CD8-positive, alpha-beta memory T cell (primary cell): Measurements from ENCODE around the gene QSOX2. TPM values are rescaled to one million over a fixed set of nuclear protein-coding genes. Genes with fewer than 3 reads are reported as not detected.

ENCODE experiments used
- CTCF ChIA-PET: fragments of 350-600 bp; sonication (Branson Sonifier 250); formaldehyde crosslinking; loops from one replicate; lab custom pipeline; 2021; ENCODE audit warnings: antibody characterized with exemption; lab: Charles Lee
- POLR2A ChIA-PET: fragments of 350-600 bp; sonication (Branson Sonifier 250); formaldehyde crosslinking; loops from one replicate; lab custom pipeline; 2021; ENCODE audit warnings: antibody characterized with exemption; lab: Charles Lee
- DNase-seq, 5 donors: peaks; one replicate each; pipeline versions ENCODE4 v3.0.0 to v3.0.0-alpha.2; 2020 to 2022; ENCODE audit warnings: mixed read lengths in 1 of 5
- H3K27ac ChIP-seq: one replicate; pipeline ENCODE4 v1.7.0; 2013; ENCODE audit warnings: low read depth, mild to moderate bottlenecking, low read length, moderate library complexity
- H3K27me3 ChIP-seq: 2 replicates; pipeline ENCODE4 v1.7.0; 2013; ENCODE audit warnings: low read length, mild to moderate bottlenecking; ENCODE audit not compliant: insufficient read depth, poor library complexity, severe bottlenecking
- H3K36me3 ChIP-seq: 2 replicates; pipeline ENCODE4 v1.7.0; 2013; ENCODE audit warnings: mild to moderate bottlenecking, low read length, moderate library complexity; ENCODE audit not compliant: insufficient read depth
- H3K4me1 ChIP-seq: 2 replicates; pipeline ENCODE4 v1.7.0; 2013; ENCODE audit warnings: mild to moderate bottlenecking, low read length, moderate library complexity; ENCODE audit not compliant: insufficient read depth
- H3K4me3 ChIP-seq: 2 replicates; pipeline ENCODE4 v1.7.0; 2013; ENCODE audit warnings: mild to moderate bottlenecking, low read length
- H3K9me3 ChIP-seq: 2 replicates; pipeline ENCODE4 v1.7.0; 2013; ENCODE audit warnings: mild to moderate bottlenecking, low read length
- H3K27ac Mint-ChIP-seq, 8 donors: one replicate each; pipeline ENCODE4 v1.8.0; 2020 to 2021; ENCODE audit warnings: mixed read lengths in 8 of 8, mild to moderate bottlenecking in 6 of 8, inconsistent platforms in 3 of 8, moderate library complexity in 3 of 8
- H3K27me3 Mint-ChIP-seq, 2 donors: one replicate each; pipeline ENCODE4 v1.8.0; 2020 to 2021; ENCODE audit warnings: mixed read lengths in 2 of 2, mild to moderate bottlenecking in 1 of 2, moderate library complexity in 1 of 2
- H3K36me3 Mint-ChIP-seq, 3 donors: one replicate each; pipeline ENCODE4 v1.8.0; 2020 to 2021; ENCODE audit warnings: mixed read lengths in 3 of 3, inconsistent platforms in 1 of 3, mild to moderate bottlenecking in 1 of 3
- H3K4me1 Mint-ChIP-seq, 3 donors: one replicate each; pipeline ENCODE4 v1.8.0; 2020 to 2021; ENCODE audit warnings: mixed read lengths in 3 of 3, inconsistent platforms in 1 of 3, mild to moderate bottlenecking in 1 of 3
- H3K4me3 Mint-ChIP-seq, 7 donors: one replicate each; pipeline ENCODE4 v1.8.0; 2020 to 2021; ENCODE audit warnings: mixed read lengths in 7 of 7, mild to moderate bottlenecking in 6 of 7, moderate library complexity in 4 of 7, inconsistent platforms in 2 of 7
- H3K9me3 Mint-ChIP-seq, 5 donors: one replicate each; pipeline ENCODE4 v1.8.0; 2020 to 2022; ENCODE audit warnings: mixed read lengths in 5 of 5, mild to moderate bottlenecking in 3 of 5, moderate library complexity in 2 of 5, inconsistent platforms in 1 of 5
- polyA plus RNA-seq: library from polyadenylated mRNA; unstranded; fragments of 300-500 nt; fragmentation: Illumina TruSeq; gene quantifications from one replicate; pipeline ENCODE4 v1.2.3, GENCODE V29; 2021
- total RNA-seq, 2 experiments: library from RNA; stranded (reverse); gene quantifications; one replicate each; pipeline ENCODE4 v1.2.3, GENCODE V29; 2021

QSOX2 gene
- total and polyA plus RNA-seq, 3 experiments from 2014 or later: 0.66 to 15.3 (median 14.6) TPM

DNA sequence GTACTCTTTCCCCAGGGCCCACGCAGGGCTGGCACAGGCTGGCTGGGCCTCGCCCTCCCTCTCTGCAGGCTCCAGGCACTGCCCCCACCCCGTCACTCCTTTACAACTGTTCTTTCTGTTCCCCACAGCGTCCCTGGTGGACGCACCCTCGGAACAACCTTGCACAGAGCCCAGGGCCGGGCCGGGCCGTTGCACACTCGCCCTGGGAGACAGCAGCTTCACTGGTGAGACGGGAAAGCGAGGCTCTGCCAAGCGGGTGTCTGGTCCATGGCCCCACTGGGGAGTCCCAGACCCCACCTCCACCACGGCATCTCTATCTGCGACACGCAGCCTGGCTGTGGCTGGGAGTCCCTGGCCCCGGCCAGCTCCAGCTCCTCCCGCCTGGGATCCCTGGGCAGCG is 18.4 kb upstream of the QSOX2 start:
- Mint-ChIP-seq H3K4me3 (no peak overlapping the region), H3K9me3 (no peaks in the 10 kb centered on the region), H3K4me1 (peaks cover 0 to 16% (median 4%) of the 10 kb centered on the region in 3 donors), H3K36me3 (no peaks in the 10 kb centered on the region), H3K27me3 (no peaks in the 10 kb centered on the region), H3K27ac (no peak overlapping the region)
- CTCF ChIA-PET: no interaction called here
- POLR2A ChIA-PET: no interaction called here
- Histone ChIP-seq H3K4me3 (no peak overlapping the region), H3K36me3 (no peaks in the 10 kb centered on the region), H3K27me3 (no peaks in the 10 kb centered on the region), H3K27ac (no peak overlapping the region), H3K4me1 (peaks cover 7% of the 10 kb centered on the region), H3K9me3 (no peaks in the 10 kb centered on the region)
- DNase-seq: no peak

DNA sequence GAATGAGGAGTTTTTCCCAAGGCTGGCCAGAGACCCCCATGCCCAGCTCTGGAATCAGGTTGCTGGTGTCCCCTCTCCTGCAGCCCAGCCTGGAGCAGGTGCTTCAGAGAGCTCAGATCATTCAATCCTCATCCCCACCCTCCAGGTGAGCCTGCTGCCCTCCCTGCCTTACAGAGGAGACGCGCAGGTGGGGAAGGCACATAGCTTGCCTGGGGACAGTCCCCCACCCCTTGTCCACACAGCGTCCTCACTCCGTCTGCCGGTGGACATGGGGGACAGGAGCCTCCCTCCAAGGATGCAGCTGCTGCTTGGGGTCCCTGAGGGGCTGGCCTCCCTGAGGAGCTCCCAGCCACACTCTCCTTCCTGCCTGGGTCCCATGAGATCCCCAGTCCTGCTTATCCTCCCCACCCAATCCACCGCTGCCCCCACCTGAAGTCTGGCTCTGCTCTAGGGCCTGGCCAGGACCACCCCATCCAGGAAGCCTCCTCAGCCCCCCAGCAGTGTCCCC is 17.1 kb upstream of the QSOX2 start:
- Histone ChIP-seq H3K36me3 (no peaks in the 10 kb centered on the region), H3K9me3 (no peaks in the 10 kb centered on the region), H3K4me3 (no peak overlapping the region), H3K4me1 (peaks cover 3% of the 10 kb centered on the region), H3K27ac (no peak overlapping the region), H3K27me3 (no peaks in the 10 kb centered on the region)
- H3K27me3 Mint-ChIP-seq: no peaks in the 10 kb centered on the region
- no peaks in the 10 kb centered on the region for H3K9me3 Mint-ChIP-seq
- ChIA-PET POLR2A (no interaction called here), CTCF (no interaction called here)
- H3K27ac Mint-ChIP-seq: no peak overlapping the region
- peaks cover 0 to 12% (median 2%) of the 10 kb centered on the region in 3 donors for H3K4me1 Mint-ChIP-seq
- no peaks in the 10 kb centered on the region for H3K36me3 Mint-ChIP-seq
- no peak overlapping the region for H3K4me3 Mint-ChIP-seq
- no peak for DNase-seq

DNA sequence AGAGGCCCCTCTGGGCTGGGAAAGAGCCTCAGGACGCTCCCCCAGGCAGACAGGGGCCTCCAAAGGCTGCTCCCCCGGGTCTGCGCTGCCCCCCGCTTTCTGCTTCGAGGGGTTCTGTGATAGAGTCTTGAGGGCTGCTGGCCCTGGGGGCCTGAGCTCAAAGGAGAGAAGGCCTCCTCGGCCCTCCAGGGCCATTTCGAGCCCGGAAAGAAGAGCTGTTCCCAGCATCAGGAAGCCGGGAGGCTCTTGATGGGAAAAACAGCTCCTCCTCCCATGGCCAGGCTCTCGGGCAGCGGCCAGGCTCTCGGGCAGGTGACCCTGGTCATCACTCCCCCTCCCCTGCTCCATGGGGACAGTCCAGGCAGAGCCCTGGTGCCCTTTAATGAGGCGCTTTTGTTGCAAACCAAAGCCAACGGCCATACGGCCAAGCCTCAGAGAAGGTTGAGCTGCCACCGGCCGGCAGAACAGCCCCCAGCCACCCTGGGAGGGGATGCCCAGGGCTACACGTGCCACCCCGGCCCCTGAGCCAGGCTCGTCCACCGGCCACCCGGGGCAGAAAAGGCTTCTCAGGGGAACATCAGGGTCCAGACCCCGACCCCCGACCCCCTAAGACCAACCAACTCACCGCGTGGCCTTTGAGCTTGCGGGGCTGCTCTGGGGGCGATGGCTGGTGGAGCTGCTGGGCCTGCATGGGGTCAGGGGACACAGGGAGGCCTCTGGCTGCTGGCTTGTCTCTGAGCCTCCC is 16.2 kb upstream of the QSOX2 start:
- DNase-seq: no peak
- Histone ChIP-seq H3K9me3 (no peaks in the 10 kb centered on the region), H3K27ac (no peak overlapping the region), H3K4me3 (no peak overlapping the region), H3K4me1 (no peaks in the 10 kb centered on the region), H3K36me3 (no peaks in the 10 kb centered on the region), H3K27me3 (no peaks in the 10 kb centered on the region)
- Mint-ChIP-seq H3K4me1 (peaks cover 0 to 5% (median 0%) of the 10 kb centered on the region in 3 donors), H3K4me3 (no peak overlapping the region), H3K27me3 (no peaks in the 10 kb centered on the region), H3K9me3 (no peaks in the 10 kb centered on the region), H3K27ac (no peak overlapping the region), H3K36me3 (no peaks in the 10 kb centered on the region)
- POLR2A ChIA-PET: no interaction called here
- CTCF ChIA-PET: no interaction called here

GRCh38 chr9:136260936-136261472 is 15.4 kb upstream of the QSOX2 start:
- DNase-seq: no peak
- no peak overlapping the region for H3K27ac ChIP-seq
- Mint-ChIP-seq H3K27ac (no peak overlapping the region), H3K4me1 (no peaks in the 10 kb centered on the region), H3K4me3 (no peak overlapping the region), H3K36me3 (no peaks in the 10 kb centered on the region), H3K27me3 (peaks cover 0 to 2% of the 10 kb centered on the region in 2 donors), H3K9me3 (no peaks in the 10 kb centered on the region)
- no peaks in the 10 kb centered on the region for H3K27me3 ChIP-seq
- no peaks in the 10 kb centered on the region for H3K4me1 ChIP-seq
- POLR2A ChIA-PET: no interaction called here
- no peaks in the 10 kb centered on the region for H3K36me3 ChIP-seq
- no peaks in the 10 kb centered on the region for H3K9me3 ChIP-seq
- CTCF ChIA-PET: no interaction called here
- no peak overlapping the region for H3K4me3 ChIP-seq

- no peaks in the 10 kb centered on the region for H3K36me3 ChIP-seq
- H3K4me1 Mint-ChIP-seq: no peaks in the 10 kb centered on the region
- no peak for DNase-seq
- peaks cover 0 to 3% of the 10 kb centered on the region in 2 donors for H3K27me3 Mint-ChIP-seq
- no peaks in the 10 kb centered on the region for H3K9me3 ChIP-seq
- no peaks in the 10 kb centered on the region for H3K4me1 ChIP-seq
- CTCF ChIA-PET: no interaction called here
- no peak overlapping the region for H3K27ac Mint-ChIP-seq
- no peaks in the 10 kb centered on the region for H3K27me3 ChIP-seq
- no peak overlapping the region for H3K4me3 Mint-ChIP-seq
- H3K4me3 ChIP-seq: no peak overlapping the region
- no peaks in the 10 kb centered on the region for H3K9me3 Mint-ChIP-seq
- H3K27ac ChIP-seq: no peak overlapping the region
- no peaks in the 10 kb centered on the region for H3K36me3 Mint-ChIP-seq
- POLR2A ChIA-PET: no interaction called here
Observed at GRCh38 chr9:136260521-136260920, 14.9 kb upstream of the QSOX2 start.

GRCh38 chr9:136259836-136260235 is 14.2 kb upstream of the QSOX2 start:
- Histone ChIP-seq H3K4me3 (no peak overlapping the region), H3K36me3 (no peaks in the 10 kb centered on the region), H3K4me1 (no peaks in the 10 kb centered on the region), H3K9me3 (no peaks in the 10 kb centered on the region), H3K27ac (no peak overlapping the region), H3K27me3 (no peaks in the 10 kb centered on the region)
- Mint-ChIP-seq H3K27me3 (peaks cover 0 to 3% of the 10 kb centered on the region in 2 donors), H3K9me3 (no peaks in the 10 kb centered on the region), H3K4me3 (no peak overlapping the region), H3K27ac (no peak overlapping the region), H3K4me1 (no peaks in the 10 kb centered on the region), H3K36me3 (no peaks in the 10 kb centered on the region)
- DNase-seq: no peak
- ChIA-PET CTCF (no interaction called here), POLR2A (no interaction called here)

- H3K27me3 Mint-ChIP-seq: peaks cover 0 to 3% of the 10 kb centered on the region in 2 donors
- POLR2A ChIA-PET: no interaction called here
- no peak for DNase-seq
Observed at GRCh38 chr9:136259517-136259813, 13.9 kb upstream of the QSOX2 start.

GRCh38 chr9:136258786-136259516 is 13.3 kb upstream of the QSOX2 start:
- Histone ChIP-seq H3K9me3 (no peaks in the 10 kb centered on the region), H3K4me3 (no peak overlapping the region), H3K4me1 (no peaks in the 10 kb centered on the region), H3K27me3 (no peaks in the 10 kb centered on the region), H3K27ac (no peak overlapping the region), H3K36me3 (no peaks in the 10 kb centered on the region)
- Mint-ChIP-seq H3K36me3 (no peaks in the 10 kb centered on the region), H3K27me3 (peaks cover 0 to 3% of the 10 kb centered on the region in 2 donors), H3K9me3 (no peaks in the 10 kb centered on the region), H3K4me3 (no peak overlapping the region), H3K27ac (no peak overlapping the region), H3K4me1 (no peaks in the 10 kb centered on the region)
- ChIA-PET CTCF (no interaction called here), POLR2A (no interaction called here)
- no peak for DNase-seq

More at GRCh38 chr9:136259517-136259813, 13.9 kb upstream of the QSOX2 start:
- no peaks in the 10 kb centered on the region for H3K36me3 ChIP-seq
- CTCF ChIA-PET: no interaction called here
- no peaks in the 10 kb centered on the region for H3K4me1 Mint-ChIP-seq
- no peaks in the 10 kb centered on the region for H3K36me3 Mint-ChIP-seq
- no peak overlapping the region for H3K27ac ChIP-seq
- no peaks in the 10 kb centered on the region for H3K9me3 ChIP-seq
- H3K4me3 Mint-ChIP-seq: no peak overlapping the region
- H3K4me3 ChIP-seq: no peak overlapping the region
- H3K27ac Mint-ChIP-seq: no peak overlapping the region
- H3K9me3 Mint-ChIP-seq: no peaks in the 10 kb centered on the region
- no peaks in the 10 kb centered on the region for H3K27me3 ChIP-seq
- no peaks in the 10 kb centered on the region for H3K4me1 ChIP-seq
